GM18519 (cell line): ENCODE results near the gene KASH5.

Experiments
- ATAC-seq: cut with Tn5 transposase; IDR thresholded peaks from one replicate; pipeline ENCODE4 v1.9.1; 2021; ENCODE audit warnings: mild to moderate bottlenecking, moderate library complexity; ENCODE audit not compliant: unreplicated experiment, low FRiP score

Gene KASH5

DNA sequence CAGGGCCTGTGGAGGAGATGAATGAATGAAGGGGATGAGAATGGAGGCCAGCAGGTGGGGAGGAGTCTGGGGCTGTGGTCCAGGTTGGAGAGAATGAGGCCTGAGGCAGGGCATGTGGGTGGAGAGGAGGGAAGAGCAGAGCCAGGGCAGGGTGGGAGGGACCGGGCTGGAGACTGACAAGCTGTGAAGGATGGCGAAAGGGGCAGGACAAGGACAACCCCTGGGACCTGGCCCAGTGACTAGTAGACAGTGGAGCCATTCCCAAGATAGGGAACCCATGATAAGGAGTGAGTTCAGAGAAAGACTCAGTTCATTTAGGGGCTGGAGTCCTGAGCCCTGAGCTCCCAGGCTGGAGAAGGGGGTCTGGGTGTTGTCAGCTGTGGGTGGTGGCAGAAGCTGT lies 32.2 kb downstream of the KASH5 start:
- no peak for ATAC-seq

DNA sequence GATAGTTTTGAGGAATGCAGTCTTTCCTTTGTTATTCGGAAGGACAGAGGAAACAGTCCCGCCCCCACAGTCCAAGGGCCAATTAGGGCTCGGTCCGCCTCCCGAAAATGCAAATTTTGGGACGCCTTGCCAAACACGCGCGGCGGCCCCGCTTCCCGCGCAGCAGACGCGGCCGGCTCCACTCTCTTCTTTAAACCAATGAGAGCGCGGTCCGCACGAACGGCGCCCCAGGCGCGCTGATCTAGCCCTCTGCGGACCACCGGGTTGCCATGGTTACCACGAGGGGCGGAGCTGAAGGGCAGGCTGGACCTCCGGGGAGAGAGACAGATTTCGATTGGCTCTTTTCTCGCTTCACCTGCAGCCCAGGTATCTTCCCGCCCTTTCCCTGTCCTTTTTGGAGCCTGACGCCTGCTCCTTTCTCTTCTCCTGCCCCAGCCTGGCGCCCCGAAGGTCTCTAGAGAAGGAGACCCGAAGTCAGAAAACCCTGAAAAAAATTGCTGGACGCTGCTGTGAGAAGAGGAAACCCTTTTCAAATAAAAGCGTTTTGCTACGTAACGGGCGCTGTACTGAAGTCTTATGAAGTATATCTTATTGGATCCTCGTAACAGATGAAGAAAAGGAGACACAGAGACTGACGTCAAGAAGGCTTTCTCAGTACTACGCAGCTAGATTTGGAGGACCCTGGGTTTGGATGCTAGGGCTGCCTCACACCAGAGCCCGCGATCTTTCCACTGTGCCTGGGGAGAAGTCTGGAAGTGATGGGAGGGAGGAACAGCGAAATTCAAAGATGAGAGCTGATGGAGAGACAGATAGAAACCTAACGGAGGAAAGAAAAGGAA lies 33.2 kb downstream of the KASH5 start:
- no peak for ATAC-seq

DNA sequence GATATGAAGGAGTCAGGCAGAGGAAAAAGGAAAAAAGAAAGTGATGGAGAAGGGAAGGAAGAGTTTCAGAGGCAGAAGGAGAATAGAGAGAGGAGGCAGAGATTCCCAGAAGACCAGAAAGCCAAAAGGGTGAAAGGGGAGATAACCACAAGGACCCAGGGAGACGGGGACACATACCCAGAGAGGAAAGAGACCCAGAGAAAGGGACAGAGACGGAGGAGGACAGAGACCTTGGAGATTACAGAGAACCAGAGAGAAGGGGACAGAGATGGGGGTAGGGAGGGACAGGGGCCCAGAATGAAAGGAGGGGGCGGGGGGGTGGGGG lies 33.8 kb downstream of the KASH5 start:
- no peak for ATAC-seq

DNA sequence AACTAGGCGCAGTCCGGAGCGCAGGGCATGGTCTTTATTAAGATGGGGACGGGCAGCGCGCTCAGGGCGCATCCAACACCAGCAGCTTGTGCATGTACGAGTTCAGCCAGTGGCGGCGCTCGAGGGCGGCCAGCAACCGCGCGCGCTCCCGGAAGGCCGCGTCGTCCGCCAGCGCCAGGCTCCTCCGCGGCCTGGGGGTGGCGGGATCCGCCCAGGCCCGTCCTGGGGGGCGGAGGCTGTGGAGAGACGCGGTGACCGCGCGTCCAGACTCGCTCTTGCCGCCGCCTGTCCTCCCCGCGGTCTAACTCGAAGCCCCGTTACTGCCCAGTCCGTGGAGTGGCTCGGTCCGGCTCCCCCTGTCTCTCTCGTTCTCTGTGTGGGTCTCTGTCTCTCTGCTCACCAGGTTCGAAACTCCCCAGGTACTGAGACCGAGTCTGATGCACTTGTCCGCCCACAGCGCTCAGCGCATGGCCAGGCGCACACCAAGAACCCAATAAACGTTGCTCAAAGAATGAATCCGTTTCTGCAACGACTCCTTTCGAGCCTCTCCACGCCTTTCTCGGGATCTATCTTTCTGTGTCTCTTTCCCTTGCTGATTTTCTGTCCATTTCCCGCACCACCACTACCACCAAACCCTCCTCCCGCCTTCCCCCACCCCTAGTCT lies 34.5 kb downstream of the KASH5 start:
- ATAC-seq = no peak

DNA sequence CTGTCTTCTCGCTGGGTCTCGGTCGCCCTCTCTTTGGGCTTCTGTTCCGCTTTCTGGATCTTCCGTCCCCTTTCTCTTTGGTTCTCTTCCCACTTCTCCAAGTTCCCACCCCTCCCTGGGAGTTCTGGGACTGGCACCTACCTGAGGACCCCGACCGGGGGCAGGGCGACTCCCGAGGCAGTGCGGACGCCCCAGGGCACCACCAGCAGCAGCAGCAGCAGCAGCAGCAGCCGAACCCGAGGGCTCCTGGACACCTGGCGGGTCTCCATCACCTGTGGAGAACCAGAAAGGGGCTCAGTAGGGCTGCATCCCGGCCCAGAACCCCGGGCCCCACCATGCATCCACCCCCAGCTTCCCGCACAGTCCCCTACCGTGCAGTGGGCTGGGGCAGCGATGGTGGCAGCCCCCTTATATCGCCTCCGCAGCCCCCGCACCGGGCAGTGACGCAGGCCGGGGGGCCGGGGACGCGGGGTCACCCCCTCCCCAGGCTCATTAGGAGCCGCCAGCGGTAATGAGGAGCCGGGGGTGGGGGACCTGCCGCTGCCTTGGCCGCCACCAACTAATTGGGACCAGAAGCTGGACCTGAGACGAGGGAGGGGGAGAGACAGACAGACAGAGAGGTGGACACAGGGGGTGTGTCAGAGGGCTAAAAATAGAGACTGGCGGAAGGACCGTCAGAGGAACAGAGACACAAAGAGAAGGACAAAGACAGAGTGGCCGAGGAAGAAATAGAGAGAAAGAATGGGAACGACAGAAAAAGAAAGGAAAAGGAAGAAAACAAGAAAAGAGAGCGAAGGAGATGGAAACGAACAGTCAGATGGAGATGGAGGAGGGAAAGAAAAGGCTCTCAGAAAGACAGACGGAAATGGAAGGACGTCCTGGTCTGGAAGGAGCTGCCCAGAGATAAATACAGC lies 35.3 kb downstream of the KASH5 start, which contains the start of gene PTH2:
Gene PTH2 (minus strand): TSS at position 371 of the 914 bp plus-strand sequence. CDS start 102 bp downstream, at position 269.
- ATAC-seq = no peak

DNA sequence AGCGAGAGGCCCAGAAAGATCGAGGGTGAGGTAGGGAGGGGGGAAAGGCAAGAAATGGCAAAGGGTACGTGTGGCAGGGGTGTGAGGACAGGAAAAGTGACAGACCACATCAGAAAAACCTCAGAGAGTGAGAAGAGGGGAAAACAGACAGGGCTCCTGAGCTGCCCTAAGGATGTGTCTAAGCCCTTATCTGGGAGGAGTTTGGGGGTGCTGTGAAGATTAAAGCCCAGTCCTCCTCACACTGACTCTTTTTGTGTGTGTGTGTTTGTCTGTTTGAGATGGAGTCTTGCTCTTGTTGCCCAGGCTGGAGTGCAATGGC lies 35.9 kb downstream of the KASH5 start:
- ATAC-seq = no peak

DNA sequence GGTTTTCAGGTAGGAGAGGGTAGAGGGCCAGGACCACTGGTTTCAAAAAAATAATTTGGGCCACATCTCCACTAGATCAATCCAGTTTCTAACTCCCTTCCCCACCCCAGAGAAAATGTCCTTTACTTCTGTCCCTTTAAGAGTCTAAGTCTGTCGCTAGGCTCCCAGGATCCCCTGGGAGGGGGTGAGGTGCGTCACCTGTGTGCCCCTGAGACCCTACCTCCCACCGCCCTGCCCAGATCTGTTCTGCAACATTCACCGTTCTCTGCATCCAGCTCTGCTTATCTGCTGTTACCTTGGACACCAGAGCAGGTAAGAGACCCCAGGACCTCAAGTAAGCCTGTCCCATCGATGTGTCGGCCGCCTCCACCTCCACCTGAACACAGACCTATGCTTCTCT lies 37.1 kb downstream of the KASH5 start, which contains the start of gene GFY:
Gene GFY (plus strand): TSS at position 211 of the 400 bp plus-strand sequence. CDS start 1,043 bp downstream, outside the sequence.
- ATAC-seq = no peak

DNA sequence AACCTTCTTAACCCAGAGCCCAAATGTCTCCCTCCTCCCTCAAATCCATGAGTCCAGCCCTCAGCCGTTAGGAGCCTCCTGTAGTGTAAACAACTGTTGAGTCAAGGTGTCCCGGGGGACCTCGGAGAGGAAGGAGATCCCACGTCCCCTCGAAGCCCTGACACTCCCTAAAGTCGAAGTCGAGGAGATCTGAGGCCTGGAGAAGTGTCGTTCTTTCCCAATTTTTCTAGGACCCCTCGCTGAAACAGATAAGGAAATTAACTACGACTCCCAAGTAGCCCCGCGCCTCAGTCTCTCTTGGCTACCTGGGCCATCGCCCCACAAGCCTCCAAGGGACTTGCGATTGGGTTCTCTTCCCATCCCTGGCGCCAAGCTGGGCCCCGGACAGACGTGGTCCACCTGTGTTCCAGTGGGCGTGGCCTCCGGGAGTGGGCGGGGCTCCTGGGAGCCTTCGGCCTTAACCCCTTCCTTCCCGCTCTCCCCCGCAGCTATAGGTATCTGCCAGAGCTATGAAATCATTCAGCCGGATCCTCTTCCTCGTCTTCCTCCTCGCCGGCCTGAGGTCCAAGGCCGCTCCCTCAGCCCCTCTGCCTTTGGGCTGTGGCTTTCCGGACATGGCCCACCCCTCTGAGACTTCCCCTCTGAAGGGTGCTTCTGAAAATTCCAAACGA lies 38.0 kb downstream of the KASH5 start:
- ATAC-seq = no peak

DNA sequence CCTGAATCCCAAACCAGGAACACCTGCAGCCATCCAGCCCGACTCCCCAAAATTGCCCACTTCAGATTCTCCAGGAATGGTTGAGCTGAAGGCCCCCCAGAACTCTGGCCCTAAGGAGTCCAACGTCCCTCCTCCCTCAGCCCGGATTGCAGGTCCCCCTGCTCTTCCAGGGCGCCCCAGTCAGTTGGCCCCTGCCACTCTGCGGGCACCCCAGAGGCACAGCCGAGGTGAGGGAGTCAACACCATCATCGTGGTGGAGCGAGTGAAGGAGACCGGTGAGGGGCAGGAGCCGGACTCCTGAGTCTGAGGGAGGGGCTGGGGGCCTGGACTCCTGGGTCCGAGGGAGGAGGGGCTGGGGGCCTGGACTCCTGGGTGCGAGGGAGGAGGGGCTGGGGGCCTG lies 39.3 kb downstream of the KASH5 start:
- ATAC-seq = no peak

DNA sequence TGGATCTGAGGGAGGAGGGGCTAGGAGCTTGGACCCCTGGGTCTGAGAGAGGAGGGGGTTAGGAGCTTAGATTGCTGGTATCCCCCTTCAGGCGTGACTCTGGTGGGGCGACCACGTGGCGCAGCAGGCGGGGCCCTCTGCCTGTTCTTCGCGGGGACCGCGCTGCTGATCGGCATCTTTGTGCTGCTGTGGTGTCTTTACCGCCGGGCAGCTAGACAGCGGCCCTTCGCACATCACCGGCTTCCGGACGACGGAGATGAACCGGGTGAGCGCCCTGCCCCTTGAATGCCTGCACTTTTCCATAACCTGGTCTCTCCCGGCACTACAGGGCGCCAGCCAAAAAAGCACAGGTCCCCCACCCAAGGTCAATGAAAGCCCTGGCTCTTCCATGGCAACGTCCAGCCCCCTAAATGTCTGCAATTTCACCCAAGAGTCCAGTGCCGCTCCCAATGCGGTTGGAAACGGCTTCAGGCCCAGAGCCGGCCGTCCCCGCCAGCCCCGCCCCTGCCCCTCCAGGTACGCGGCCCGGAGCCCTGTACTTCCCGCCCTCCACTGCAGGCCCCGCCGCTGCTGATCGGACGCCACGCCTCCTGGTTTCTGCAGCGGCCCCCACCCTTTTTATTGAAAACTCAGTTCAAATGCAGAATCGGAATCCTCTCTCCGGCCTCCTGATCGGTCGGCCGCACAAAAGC lies 40.0 kb downstream of the KASH5 start:
- no peak for ATAC-seq

DNA sequence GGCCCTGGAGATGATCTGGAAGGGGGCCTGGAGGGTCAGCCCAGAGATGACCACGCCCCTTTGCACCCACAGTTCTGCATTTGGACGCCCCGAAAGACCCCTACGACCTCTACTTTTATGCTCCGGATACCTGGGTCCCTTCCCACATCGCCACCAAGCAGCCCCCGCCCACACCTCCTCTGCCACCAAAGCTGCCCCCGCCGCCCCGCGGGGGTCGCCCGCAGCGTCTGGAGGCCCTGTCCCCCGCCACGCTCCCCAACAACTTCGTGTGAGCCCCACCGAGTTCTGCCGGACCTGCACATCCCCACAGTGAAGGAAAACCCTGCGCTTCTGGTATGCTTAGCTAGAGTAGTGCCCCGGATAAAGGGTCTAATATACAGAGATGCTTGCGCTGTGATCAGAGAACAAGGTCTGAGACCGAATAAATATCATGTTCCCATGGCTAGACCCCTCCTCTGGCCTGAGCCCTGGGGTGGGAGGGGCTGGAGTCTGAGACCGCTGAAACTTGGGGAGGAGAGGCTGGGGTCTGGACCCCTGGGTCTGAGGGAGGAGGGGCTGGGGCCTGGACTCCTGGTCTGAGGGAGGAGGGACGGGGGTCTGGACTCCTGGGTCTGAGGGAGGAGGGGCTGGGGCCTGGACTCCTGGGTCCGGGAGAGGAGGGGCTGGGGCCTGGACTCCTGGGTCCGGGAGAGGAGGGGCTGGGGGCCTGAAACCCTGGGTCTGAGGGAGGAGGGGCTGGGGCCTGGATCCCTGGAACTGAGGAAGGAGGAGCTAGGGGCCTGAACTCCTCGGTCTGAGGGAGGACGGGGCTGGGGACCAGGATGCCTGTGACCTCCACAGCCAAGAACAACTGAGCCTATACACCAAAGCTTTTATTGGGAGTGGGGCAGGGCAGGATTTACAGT lies 40.8 kb downstream of the KASH5 start:
- no peak for ATAC-seq

DNA sequence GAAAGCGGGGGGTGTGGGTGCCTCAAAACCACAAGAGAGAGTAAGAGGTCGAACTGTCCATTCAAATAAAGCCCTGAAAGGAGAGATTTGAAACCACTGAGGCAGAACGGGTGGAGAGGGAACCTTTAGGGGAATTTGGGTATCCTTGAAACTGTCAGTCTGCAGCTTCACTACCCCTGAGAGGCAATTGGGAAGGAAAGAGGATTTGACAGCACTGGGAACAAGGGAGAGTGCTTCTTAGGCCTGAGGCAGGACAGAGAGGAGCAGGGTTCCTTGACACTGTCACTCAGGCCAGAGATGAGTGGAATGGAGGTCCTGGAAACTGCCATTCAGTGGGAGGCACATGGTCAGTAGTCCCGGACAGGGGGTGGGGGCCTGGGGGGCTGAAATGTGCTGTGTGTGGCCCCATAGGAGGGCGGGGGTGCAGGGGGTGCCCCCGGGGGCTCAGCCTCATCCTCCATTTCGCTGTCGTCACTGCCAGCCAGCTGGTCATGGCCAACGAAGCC lies 42.2 kb downstream of the KASH5 start:
- no peak for ATAC-seq

DNA sequence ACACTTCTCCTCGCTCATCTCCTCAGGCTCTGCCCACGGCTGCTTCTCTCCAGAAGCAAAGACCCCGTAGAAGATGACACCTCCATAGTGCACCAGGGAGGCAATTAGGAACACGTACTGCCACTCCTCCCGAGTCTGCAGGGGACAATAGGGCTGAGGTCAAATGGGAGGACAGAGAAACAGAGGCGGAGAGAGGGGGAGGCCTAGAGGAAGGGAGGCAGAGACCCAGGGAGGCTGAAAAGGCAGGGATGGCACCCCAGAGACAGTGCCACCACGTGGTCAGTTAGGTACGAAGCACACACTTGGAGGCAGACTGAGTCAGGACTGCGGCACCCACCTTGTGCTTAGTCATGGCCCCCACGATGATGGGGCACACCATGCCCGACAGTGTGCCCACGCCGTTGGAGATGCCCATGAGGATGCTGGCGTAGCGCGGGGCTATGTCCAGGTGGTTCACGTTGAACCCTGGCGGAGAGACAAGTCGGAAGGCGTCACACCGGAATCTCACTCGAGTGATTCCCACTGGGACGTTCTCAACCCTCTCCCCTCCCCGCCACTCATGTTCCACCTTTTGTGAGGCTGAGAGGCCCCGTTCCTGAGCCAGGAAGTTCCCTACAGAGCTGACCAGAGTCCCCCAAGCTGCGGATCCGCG lies 42.8 kb downstream of the KASH5 start:
- no peak for ATAC-seq

DNA sequence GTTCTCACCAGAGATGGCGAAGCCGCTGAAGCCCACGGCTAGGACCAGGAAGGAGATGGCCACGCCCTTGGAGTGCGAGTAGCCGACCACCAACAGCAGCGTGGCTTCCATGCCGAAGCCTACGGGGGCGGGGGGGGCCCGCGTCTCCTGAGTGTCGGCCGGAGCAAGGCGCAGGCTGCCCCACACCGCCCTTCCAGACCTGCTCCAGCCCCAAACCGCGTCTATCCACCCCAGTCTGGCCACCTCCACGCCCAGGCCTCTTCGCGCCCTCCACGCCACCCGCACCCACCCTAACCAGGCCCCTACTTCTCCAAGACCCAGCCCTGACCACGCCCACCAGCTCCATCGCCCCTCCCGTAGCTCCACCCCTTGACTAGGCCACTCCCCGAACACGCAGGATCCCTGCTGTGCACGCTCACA lies 43.3 kb downstream of the KASH5 start:
- no peak for ATAC-seq

DNA sequence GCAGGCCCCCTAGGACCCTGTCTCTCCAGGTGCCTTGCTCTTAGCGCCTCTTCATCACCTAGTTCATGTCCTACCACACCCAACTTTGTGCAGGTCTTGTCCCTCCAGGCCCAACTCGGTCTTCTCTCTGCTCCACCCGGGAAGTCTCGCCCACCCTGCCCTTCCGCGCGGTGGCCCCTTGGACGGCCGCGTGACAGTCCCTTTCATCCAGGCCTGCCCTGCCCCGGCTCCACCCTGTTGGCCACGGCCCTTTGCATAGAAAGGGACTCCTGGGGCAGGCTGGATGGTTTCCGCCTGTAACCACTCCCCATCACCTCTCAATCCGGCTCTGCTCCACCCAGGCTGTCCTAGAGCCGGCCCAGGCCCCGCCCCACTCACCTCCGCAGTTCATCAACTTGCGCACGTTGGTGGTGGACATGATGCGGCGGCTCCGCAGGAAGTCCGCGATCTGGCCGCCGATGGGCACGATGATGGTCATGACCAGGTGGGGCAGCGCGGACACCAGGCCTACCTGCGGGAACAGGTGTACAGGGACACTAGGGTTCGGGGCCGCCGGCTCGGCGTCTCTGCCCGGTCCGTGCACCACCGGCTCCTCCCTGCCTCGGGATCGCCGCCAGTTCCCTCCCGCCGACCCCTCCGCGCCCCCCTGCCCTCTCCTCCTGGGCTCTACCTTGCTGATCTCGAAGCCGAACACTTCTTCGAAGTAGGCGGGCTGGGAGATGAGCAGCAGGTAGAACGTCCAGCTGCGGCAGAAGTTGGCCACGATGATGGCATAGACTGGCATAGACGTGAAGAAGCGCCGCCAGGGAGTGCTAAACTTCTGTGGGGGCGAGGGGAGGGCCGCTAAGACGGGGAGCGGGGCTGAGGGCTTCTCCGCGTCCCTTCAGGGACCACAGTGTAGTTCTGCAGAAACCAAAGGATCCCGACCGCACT lies 44.4 kb downstream of the KASH5 start:
- ATAC-seq = no peak

DNA sequence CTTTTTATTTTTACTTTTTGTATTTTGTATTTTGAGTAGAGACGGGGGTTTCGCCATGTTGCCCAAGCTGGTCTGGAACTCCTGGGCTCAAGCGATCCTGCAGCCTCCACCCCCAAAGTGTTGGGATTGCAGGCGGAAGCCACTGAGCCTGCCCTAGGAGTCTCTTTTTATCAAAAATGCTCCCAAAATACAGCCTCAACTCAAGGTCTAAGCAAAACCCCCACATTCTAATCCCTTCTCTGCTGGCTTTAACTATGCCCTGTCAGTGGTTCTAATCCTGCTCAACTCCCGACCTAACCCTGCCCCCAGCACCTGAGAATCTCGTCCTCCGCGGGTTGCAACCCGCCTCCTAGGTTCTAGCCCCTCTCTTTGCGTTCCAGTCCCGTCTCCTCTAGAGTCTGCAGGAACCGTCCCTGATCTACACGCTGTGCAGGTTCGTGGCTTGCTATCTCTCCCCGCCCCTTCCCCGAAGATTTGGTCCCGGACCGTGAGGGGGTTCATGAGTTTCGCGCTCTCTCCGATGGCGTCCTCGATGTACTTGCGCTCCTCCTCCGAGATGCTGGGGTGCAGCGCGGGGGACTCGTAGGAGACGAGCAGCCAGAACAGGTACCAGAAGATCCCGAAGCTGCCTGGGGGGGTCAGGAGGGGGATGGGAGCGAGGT lies 45.3 kb downstream of the KASH5 start:
- no peak for ATAC-seq
